Prostate gland (tissue), 2 donors: ENCODE results near the gene UBFD1.

Source experiments
- CTCF ChIP-seq, 4 experiments: fragments of 200-600 bp in 2 of 4; fragments of 450-650 bp in 2 of 4; sonication (generic) in 2 of 4; IDR thresholded peaks; 1 replicate in 3 of 4; 2 replicates in 1 of 4; pipeline ENCODE4 v1.5.1; 2016 to 2019; ENCODE audit warnings: antibody characterized with exemption in 4 of 4, mild to moderate bottlenecking in 2 of 4, moderate library complexity in 2 of 4
- POLR2A ChIP-seq: fragments of 450-650 bp; IDR thresholded peaks from one replicate; pipeline ENCODE4 v1.6.1; 2016; ENCODE audit warnings: antibody characterized with exemption, mild to moderate bottlenecking

- no peak for TF ChIP-seq POLR2A
- no peak for TF ChIP-seq CTCF (IDR thresholded peaks at IDR 0.05)
Observed at GRCh38 chr16:23572394-23572793, 14.9 kb downstream of the UBFD1 start.
